GM19351 (cell line): ENCODE data around the gene EGFL7.

Source experiments
- ATAC-seq: cut with Tn5 transposase; IDR thresholded peaks from one replicate; pipeline ENCODE4 v1.9.1; 2021; ENCODE audit warnings: mild to moderate bottlenecking, moderate library complexity; ENCODE audit not compliant: unreplicated experiment

EGFL7 gene

GRCh38 chr9:136671646-136672430, 9.1 kb downstream of the EGFL7 start:
- ATAC-seq: no peak

GRCh38 chr9:136672431-136673087, 9.8 kb downstream of the EGFL7 start:
- no peak for ATAC-seq

- ATAC-seq: no peak
Observed at GRCh38 chr9:136673088-136673974, 10.6 kb downstream of the EGFL7 start.

GRCh38 chr9:136673975-136674785, 11.5 kb downstream of the EGFL7 start:
- no peak for ATAC-seq

GRCh38 chr9:136674786-136675349, 12.2 kb downstream of the EGFL7 start:
- ATAC-seq: no peak

GRCh38 chr9:136675477-136676296, 13.0 kb downstream of the EGFL7 start:
- no peak for ATAC-seq

- no peak for ATAC-seq
Observed at GRCh38 chr9:136676297-136676794, 13.6 kb downstream of the EGFL7 start.

- no peak for ATAC-seq
Observed at GRCh38 chr9:136676920-136677686, 14.4 kb downstream of the EGFL7 start.

- no peak for ATAC-seq
Observed at GRCh38 chr9:136678034-136678433, 15.3 kb downstream of the EGFL7 start.

GRCh38 chr9:136678624-136679023, 15.9 kb downstream of the EGFL7 start:
- no peak for ATAC-seq

- ATAC-seq: no peak
Observed at GRCh38 chr9:136679431-136679941, 16.8 kb downstream of the EGFL7 start.

- ATAC-seq: no peak
Observed at GRCh38 chr9:136681029-136681428, 18.3 kb downstream of the EGFL7 start.

GRCh38 chr9:136681945-136682699, 19.4 kb downstream of the EGFL7 start:
- no peak for ATAC-seq

GRCh38 chr9:136682710-136683109, 20.0 kb downstream of the EGFL7 start:
- no peak for ATAC-seq

- no peak for ATAC-seq
Observed at GRCh38 chr9:136683173-136683745, 20.5 kb downstream of the EGFL7 start.

- ATAC-seq: no peak
Observed at GRCh38 chr9:136683755-136684154, 21.0 kb downstream of the EGFL7 start.

- ATAC-seq: no peak
Observed at GRCh38 chr9:136684339-136684738, 21.6 kb downstream of the EGFL7 start.
